Memory B cell (primary cell): ENCODE data around the gene OR13H1.
"Not testable (repeated sequence)": the region's sequence is repeated elsewhere in the genome, so short reads cannot be mapped to it uniquely, and the experiment has no call there.

ENCODE experiments used
- ATAC-seq: fragments of 150-1000 bp; cut with Tn5 transposase; 2 replicates; pipeline ENCODE4 v1.10.0; 2021; ENCODE audit warnings: low read depth, mild to moderate bottlenecking, moderate library complexity
- DNase-seq, 2 donors: peaks; one replicate each; pipeline ENCODE4 v3.0.0; 2022; ENCODE audit warnings: low spot score in 2 of 2
- H3K27ac Mint-ChIP-seq: one replicate; pipeline ENCODE4 v1.8.0; 2022; ENCODE audit warnings: mild to moderate bottlenecking, moderate library complexity, mixed read lengths
- H3K27me3 Mint-ChIP-seq: one replicate; pipeline ENCODE4 v1.8.0; 2022; ENCODE audit warnings: mixed read lengths
- H3K36me3 Mint-ChIP-seq: one replicate; pipeline ENCODE4 v1.8.0; 2022; ENCODE audit warnings: mild to moderate bottlenecking, mixed read lengths
- H3K4me1 Mint-ChIP-seq: one replicate; pipeline ENCODE4 v1.8.0; 2022; ENCODE audit warnings: mixed read lengths
- H3K4me3 Mint-ChIP-seq: one replicate; pipeline ENCODE4 v1.8.0; 2022; ENCODE audit warnings: mild to moderate bottlenecking, moderate library complexity, mixed read lengths
- H3K9me3 Mint-ChIP-seq: one replicate; pipeline ENCODE4 v1.8.0; 2022; ENCODE audit warnings: mixed read lengths

Gene OR13H1

GRCh38 chrX:131543774-131544173 lies at the start of gene OR13H1:
OR13H1 (plus strand) TSS chrX:131544074; CDS start chrX:131544074, 0 bp downstream.
- no peak within 1 kb of the TSS for H3K27ac Mint-ChIP-seq
- H3K36me3 Mint-ChIP-seq, result no peaks in the 10 kb centered on the region

DNA sequence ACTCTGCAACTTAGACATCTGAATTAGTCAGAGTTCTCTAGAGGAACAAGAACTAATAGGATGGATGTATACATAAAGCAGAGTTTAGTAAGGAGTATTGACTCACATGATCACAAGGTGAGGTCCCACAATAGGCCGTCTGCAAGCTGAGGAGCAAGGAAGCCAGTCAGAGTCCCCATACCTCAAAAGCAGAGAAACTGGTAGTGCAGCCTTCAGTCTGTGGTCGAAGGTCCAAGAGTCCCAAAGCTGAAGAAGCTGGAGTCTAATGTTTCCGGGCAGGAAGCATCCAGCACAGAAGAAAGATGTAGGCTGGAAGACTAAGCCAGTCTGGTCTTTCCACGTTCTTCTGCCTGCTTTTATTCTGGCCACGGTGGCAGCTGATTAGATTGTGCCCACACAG lies 42.3 kb upstream of the OR13H1 start:
- H3K4me3 Mint-ChIP-seq, result not testable (repeated sequence)

More at GRCh38 chrX:131543774-131544173, at the start of gene OR13H1:
- Mint-ChIP-seq H3K27me3 (peaks cover 2% of the 10 kb centered on the region), H3K4me3 (no peak within 1 kb of the TSS), H3K9me3 (peaks cover 1% of the 10 kb centered on the region), H3K4me1 (no peaks in the 10 kb centered on the region)
- no peak for DNase-seq
- ATAC-seq, result no peak

GRCh38 chrX:131513159-131513914 lies 30.5 kb upstream of the OR13H1 start:
- H3K27me3 Mint-ChIP-seq, result no peaks in the 10 kb centered on the region
- ATAC-seq (no peak), DNase-seq (no peak)
- peaks cover 3% of the 10 kb centered on the region for H3K9me3 Mint-ChIP-seq
- H3K4me1 Mint-ChIP-seq, result no peaks in the 10 kb centered on the region
- no peak overlapping the region for H3K27ac Mint-ChIP-seq
- H3K4me3 Mint-ChIP-seq, result no peak overlapping the region
- H3K36me3 Mint-ChIP-seq, result no peaks in the 10 kb centered on the region

More for the DNA sequence above, 42.3 kb upstream of the OR13H1 start:
- not testable (repeated sequence) for H3K9me3 Mint-ChIP-seq, H3K4me1 Mint-ChIP-seq, H3K27me3 Mint-ChIP-seq, DNase-seq, H3K36me3 Mint-ChIP-seq, ATAC-seq, H3K27ac Mint-ChIP-seq

GRCh38 chrX:131521824-131522223 lies 22.1 kb upstream of the OR13H1 start:
- Mint-ChIP-seq H3K4me3 (no peak overlapping the region), H3K36me3 (no peaks in the 10 kb centered on the region), H3K27me3 (no peaks in the 10 kb centered on the region), H3K27ac (no peak overlapping the region), H3K9me3 (peaks cover 1% of the 10 kb centered on the region), H3K4me1 (no peaks in the 10 kb centered on the region)
- no peak for ATAC-seq
- no peak for DNase-seq

DNA sequence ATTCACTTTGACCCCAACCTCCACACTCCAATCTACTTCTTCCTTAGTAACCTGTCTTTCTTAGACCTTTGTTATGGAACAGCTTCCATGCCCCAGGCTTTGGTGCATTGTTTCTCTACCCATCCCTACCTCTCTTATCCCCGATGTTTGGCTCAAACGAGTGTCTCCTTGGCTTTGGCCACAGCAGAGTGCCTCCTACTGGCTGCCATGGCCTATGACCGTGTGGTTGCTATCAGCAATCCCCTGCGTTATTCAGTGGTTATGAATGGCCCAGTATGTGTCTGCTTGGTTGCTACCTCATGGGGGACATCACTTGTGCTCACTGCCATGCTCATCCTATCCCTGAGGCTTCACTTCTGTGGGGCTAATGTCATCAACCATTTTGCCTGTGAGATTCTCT lies 344 bp downstream of the OR13H1 start:
- H3K27ac Mint-ChIP-seq, result no peak overlapping the region
- H3K27me3 Mint-ChIP-seq, result peaks cover 2% of the 10 kb centered on the region
- H3K36me3 Mint-ChIP-seq, result no peaks in the 10 kb centered on the region
- DNase-seq, result no peak
- no peak overlapping the region for H3K4me3 Mint-ChIP-seq
- peaks cover 1% of the 10 kb centered on the region for H3K9me3 Mint-ChIP-seq
- H3K4me1 Mint-ChIP-seq, result no peaks in the 10 kb centered on the region
- ATAC-seq, result no peak

DNA sequence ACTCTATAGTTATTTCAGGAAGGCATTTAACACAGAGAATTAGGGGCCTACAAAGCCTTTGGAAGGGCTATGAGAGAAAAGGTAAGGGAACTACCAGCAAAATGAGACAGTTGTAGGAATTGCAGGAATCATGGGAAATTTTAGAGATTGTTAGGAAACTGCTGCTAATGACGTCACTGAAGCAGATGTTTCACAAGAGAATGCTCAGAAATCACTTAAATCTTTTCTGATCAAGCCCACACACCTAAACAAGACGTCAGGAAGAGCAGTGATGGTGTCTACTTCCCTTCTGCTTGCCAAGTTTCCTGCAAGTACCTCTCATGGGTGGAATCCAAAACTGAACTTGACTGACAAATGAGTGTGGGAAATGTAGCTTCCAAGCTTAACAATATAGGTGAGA lies 5.1 kb downstream of the OR13H1 start:
- H3K4me1 Mint-ChIP-seq, result no peaks in the 10 kb centered on the region
- peaks cover 1% of the 10 kb centered on the region for H3K9me3 Mint-ChIP-seq
- ATAC-seq, result no peak
- no peak for DNase-seq
- no peaks in the 10 kb centered on the region for H3K36me3 Mint-ChIP-seq
- no peak overlapping the region for H3K27ac Mint-ChIP-seq
- H3K4me3 Mint-ChIP-seq, result no peak overlapping the region
- peaks cover 2% of the 10 kb centered on the region for H3K27me3 Mint-ChIP-seq

DNA sequence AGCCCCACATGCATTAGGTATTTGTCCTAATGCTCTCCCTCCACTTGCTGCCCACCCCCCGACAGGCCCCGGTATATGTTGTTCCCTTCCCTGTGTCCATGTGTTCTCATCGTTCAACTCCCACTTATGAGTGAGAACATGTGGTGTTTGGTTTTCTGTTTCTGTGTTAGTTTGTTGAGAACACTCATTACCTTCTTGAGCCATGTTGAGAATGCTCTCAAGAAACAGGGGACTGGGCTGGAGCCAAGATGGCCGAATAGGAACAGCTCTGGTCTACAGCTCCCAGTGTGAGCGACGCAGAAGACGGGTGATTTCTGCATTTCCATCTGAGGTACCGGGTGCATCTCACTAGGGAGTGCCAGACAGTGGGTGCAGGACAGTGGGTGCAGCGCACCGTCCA lies 8.6 kb downstream of the OR13H1 start:
- not testable (repeated sequence) for H3K9me3 Mint-ChIP-seq, H3K27ac Mint-ChIP-seq, H3K4me3 Mint-ChIP-seq, H3K27me3 Mint-ChIP-seq, DNase-seq, H3K36me3 Mint-ChIP-seq, ATAC-seq, H3K4me1 Mint-ChIP-seq

DNA sequence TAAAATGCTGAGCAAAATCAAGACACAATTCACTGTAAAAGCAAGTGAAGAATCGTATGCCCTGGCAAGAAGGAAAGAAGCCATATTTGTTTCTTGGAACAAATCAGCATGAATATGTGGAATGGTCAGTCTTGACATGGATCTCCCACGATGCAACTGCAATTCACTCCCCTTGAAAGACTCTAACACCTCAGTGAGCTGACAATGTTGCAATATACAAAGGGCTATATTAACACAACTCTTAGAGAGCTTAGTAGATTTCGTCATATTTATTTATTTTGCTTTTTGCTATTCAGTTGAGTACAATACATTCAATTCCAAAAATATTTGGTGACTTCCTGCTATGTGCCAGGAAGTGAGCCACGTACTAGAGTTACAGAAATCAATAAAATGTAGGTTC lies 14.7 kb downstream of the OR13H1 start:
- Mint-ChIP-seq H3K4me1 (no peaks in the 10 kb centered on the region), H3K4me3 (no peak overlapping the region), H3K27ac (no peak overlapping the region), H3K27me3 (no peaks in the 10 kb centered on the region), H3K9me3 (peaks cover 3% of the 10 kb centered on the region), H3K36me3 (no peaks in the 10 kb centered on the region)
- DNase-seq (no peak), ATAC-seq (no peak)

- Mint-ChIP-seq H3K4me1 (no peaks in the 10 kb centered on the region), H3K36me3 (no peaks in the 10 kb centered on the region), H3K27ac (no peak overlapping the region), H3K27me3 (no peaks in the 10 kb centered on the region), H3K4me3 (no peak overlapping the region), H3K9me3 (peaks cover 1% of the 10 kb centered on the region)
- DNase-seq (no peak), ATAC-seq (no peak)
Measured at GRCh38 chrX:131564553-131565229, 20.8 kb downstream of the OR13H1 start.

- H3K36me3 Mint-ChIP-seq, result no peaks in the 10 kb centered on the region
- H3K9me3 Mint-ChIP-seq, result peaks cover 1% of the 10 kb centered on the region
- no peak for ATAC-seq
- no peak overlapping the region for H3K4me3 Mint-ChIP-seq
- no peak overlapping the region for H3K27ac Mint-ChIP-seq
- H3K4me1 Mint-ChIP-seq, result no peaks in the 10 kb centered on the region
- H3K27me3 Mint-ChIP-seq, result no peaks in the 10 kb centered on the region
- DNase-seq, result no peak
Measured at GRCh38 chrX:131565909-131566308, 22.0 kb downstream of the OR13H1 start.

GRCh38 chrX:131571348-131571747 lies 27.5 kb downstream of the OR13H1 start:
- H3K9me3 Mint-ChIP-seq, result no peaks in the 10 kb centered on the region
- H3K4me1 Mint-ChIP-seq, result no peaks in the 10 kb centered on the region
- no peaks in the 10 kb centered on the region for H3K27me3 Mint-ChIP-seq
- no peak overlapping the region for H3K4me3 Mint-ChIP-seq
- H3K27ac Mint-ChIP-seq, result no peak overlapping the region
- H3K36me3 Mint-ChIP-seq, result no peaks in the 10 kb centered on the region
- ATAC-seq (no peak), DNase-seq (no peak)

DNA sequence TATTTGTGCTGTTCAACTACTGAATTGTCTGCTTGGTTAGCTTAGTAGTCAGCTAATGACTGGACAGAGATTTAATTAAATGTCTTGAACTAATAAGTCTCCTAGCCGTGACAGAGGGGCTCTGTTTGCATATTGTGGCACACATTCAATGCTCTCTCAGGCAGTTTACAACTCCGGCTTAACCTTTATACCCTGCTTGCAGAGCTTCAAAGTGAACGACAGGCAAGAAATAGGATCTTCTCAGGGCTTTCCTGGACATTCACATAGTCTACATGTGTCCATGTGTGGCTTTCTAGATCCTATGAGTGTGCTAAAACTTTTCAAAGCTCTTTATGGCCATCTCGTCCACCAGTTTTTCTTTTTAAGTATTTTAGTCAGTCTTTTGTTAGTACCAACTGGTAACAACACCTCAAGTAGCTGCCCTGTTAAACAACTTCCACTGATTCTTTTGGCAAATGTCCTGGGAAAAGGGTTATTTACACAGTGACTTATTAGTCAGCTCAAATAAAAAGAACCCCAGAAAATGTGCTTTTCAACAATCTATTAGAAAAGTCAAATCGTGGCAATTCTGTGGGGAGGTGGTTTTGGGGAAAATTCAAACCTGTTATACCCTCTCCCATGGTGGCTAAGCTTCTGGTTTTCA lies 28.6 kb downstream of the OR13H1 start:
- no peak for DNase-seq
- no peak overlapping the region for H3K27ac Mint-ChIP-seq

DNA sequence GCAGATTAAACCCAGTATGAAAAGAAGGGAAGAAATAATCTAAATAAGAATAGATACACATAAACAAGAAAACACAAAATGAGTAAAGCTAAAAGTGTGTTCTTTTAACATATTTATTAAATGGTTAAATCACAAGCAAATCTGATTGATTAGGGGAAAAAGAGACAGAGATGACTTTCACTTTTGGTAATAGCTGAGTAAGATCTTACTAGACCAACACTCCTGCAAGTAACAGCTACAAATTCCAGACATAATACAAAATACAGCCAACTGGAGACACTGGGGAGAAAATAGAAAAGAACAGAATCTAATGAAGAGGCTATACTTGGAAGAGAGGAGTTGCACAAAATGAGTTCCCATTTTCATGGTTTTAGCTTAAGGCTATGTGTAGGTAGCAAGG lies 33.5 kb downstream of the OR13H1 start:
- no peak for ATAC-seq
- no peaks in the 10 kb centered on the region for H3K4me1 Mint-ChIP-seq
- no peaks in the 10 kb centered on the region for H3K27me3 Mint-ChIP-seq
- H3K27ac Mint-ChIP-seq, result no peak overlapping the region
- H3K9me3 Mint-ChIP-seq, result no peaks in the 10 kb centered on the region
- H3K36me3 Mint-ChIP-seq, result no peaks in the 10 kb centered on the region
- DNase-seq, result no peak
- no peak overlapping the region for H3K4me3 Mint-ChIP-seq

More for the DNA sequence above, 28.6 kb downstream of the OR13H1 start:
- Mint-ChIP-seq H3K36me3 (no peaks in the 10 kb centered on the region), H3K4me3 (no peak overlapping the region), H3K27me3 (no peaks in the 10 kb centered on the region), H3K4me1 (no peaks in the 10 kb centered on the region), H3K9me3 (no peaks in the 10 kb centered on the region)
- ATAC-seq, result no peak

DNA sequence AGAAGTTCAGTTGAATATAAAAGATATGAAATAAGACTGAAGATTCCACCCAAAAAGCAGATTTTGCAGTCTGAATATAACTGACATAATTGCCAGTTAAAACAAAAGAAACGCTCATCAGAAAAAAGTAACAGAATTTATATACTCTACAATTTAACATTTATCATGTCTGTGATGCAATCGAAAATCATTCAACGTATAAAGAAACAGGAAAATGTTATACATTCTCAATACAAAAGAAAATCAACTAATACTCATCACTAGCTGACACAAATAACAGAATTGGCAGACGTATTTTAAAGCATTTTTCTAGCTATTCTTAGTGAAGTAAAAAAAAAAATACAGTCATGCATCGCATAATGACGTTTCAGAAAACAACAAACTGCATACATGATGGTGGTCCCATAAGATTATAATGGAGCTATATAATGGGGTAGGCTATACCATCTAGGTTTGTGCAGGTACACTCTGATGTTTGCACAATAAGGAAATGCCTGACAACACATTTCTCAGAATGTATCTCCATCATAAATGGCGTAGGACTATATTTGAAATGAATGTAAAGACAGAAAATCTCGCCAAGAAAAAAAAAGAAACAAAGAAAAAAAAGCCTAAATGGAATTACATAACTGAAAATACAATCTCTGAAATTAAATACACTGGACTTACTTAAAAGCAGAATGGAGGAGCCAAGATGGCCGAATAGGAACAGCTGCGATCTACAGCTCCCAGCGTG lies 34.3 kb downstream of the OR13H1 start:
- DNase-seq (no peak), ATAC-seq (no peak)
- H3K27ac Mint-ChIP-seq, result no peak overlapping the region
- no peaks in the 10 kb centered on the region for H3K27me3 Mint-ChIP-seq
- no peaks in the 10 kb centered on the region for H3K4me1 Mint-ChIP-seq
- H3K36me3 Mint-ChIP-seq, result no peaks in the 10 kb centered on the region
- no peak overlapping the region for H3K4me3 Mint-ChIP-seq
- no peaks in the 10 kb centered on the region for H3K9me3 Mint-ChIP-seq
